Liver (tissue), 9 donors: ENCODE measurements around the gene LILRB3. TPM values are rescaled to one million over a fixed set of nuclear protein-coding genes. Genes with fewer than 3 reads are reported as not detected.

ENCODE experiments used
- DNase-seq: peaks from one replicate; pipeline ENCODE4 v3.0.0-alpha.2; 2017; ENCODE audit warnings: low spot score
- H3K27ac ChIP-seq, 2 donors: one replicate each; pipeline ENCODE4 v1.7.0; 2013; ENCODE audit warnings: inconsistent platforms in 2 of 2, low read length in 2 of 2, control low read depth in 1 of 2, low read depth in 1 of 2, mild to moderate bottlenecking in 1 of 2
- H3K27me3 ChIP-seq, 4 donors: one replicate each; pipeline versions ENCODE4 v1.6.1 to v1.7.0; 2013; ENCODE audit warnings: low read length in 3 of 4, inconsistent platforms in 1 of 4, mild to moderate bottlenecking in 1 of 4, moderate library complexity in 1 of 4; ENCODE audit not compliant: control insufficient read depth in 4 of 4, insufficient read depth in 4 of 4
- H3K36me3 ChIP-seq, 4 donors: one replicate each; pipeline versions ENCODE4 v1.6.1 to v1.7.0; 2013; ENCODE audit warnings: low read length in 3 of 4, mild to moderate bottlenecking in 3 of 4, low read depth in 1 of 4, moderate library complexity in 1 of 4; ENCODE audit not compliant: control insufficient read depth in 4 of 4, insufficient read depth in 3 of 4
- H3K4me1 ChIP-seq, 4 donors: one replicate each; pipeline versions ENCODE4 v1.6.1 to v1.7.0; 2013; ENCODE audit warnings: low read length in 3 of 4, mild to moderate bottlenecking in 3 of 4, moderate library complexity in 1 of 4; ENCODE audit not compliant: control insufficient read depth in 4 of 4, insufficient read depth in 4 of 4
- H3K4me3 ChIP-seq, 3 donors: one replicate each; pipeline versions ENCODE4 v1.6.1 to v1.7.0; 2013; ENCODE audit warnings: low read length in 3 of 3, control low read depth in 1 of 3, low read depth in 1 of 3, mild to moderate bottlenecking in 1 of 3
- H3K9ac ChIP-seq, 2 donors: one replicate each; pipeline ENCODE4 v1.7.0; 2013; ENCODE audit warnings: low read length in 2 of 2, mild to moderate bottlenecking in 2 of 2, moderate library complexity in 2 of 2, control low read depth in 1 of 2, low read depth in 1 of 2
- H3K9me3 ChIP-seq, 4 donors: one replicate each; pipeline versions ENCODE4 v1.6.1 to v1.7.0; 2013; ENCODE audit warnings: low read length in 3 of 4; ENCODE audit not compliant: control insufficient read depth in 4 of 4
- ATF3 ChIP-seq: IDR thresholded peaks from 2 replicates; pipeline ENCODE4 v1.6.1; 2016; ENCODE audit warnings: antibody characterized with exemption
- CTCF ChIP-seq: fragments of 150-350 bp; IDR thresholded peaks from 2 replicates; pipeline ENCODE4 v1.5.1; 2017; ENCODE audit warnings: improper control_type of control experiment, low read depth, low read length; ENCODE audit not compliant: missing input control
- GABPA ChIP-seq, 2 donors: IDR thresholded peaks in 1 of 2; conservative IDR thresholded peaks in 1 of 2; 2 replicates each; pipeline ENCODE4 v1.6.1; 2016; ENCODE audit warnings: antibody characterized with exemption in 2 of 2, mild to moderate bottlenecking in 1 of 2, moderate library complexity in 1 of 2
- HNF4A ChIP-seq, 2 donors: conservative IDR thresholded peaks; 2 replicates each; pipeline ENCODE4 v1.6.1; 2016; ENCODE audit warnings: antibody characterized with exemption in 2 of 2, mild to moderate bottlenecking in 2 of 2
- MAX ChIP-seq: IDR thresholded peaks from 2 replicates; pipeline ENCODE4 v1.6.1; 2016; ENCODE audit warnings: antibody characterized with exemption
- NR2F2 ChIP-seq: IDR thresholded peaks from 2 replicates; pipeline ENCODE4 v1.6.1; 2016; ENCODE audit warnings: antibody characterized with exemption
- RAD21 ChIP-seq, 2 donors: IDR thresholded peaks; 2 replicates each; pipeline ENCODE4 v1.6.1; 2016; ENCODE audit warnings: antibody characterized with exemption in 2 of 2, mild to moderate bottlenecking in 2 of 2
- REST ChIP-seq: IDR thresholded peaks from 2 replicates; pipeline ENCODE4 v1.6.1; 2016; ENCODE audit warnings: antibody characterized with exemption, mild to moderate bottlenecking
- RXRA ChIP-seq, 2 donors: IDR thresholded peaks; 2 replicates each; pipeline ENCODE4 v1.6.1; 2017 to 2018; ENCODE audit warnings: antibody characterized with exemption in 2 of 2, mild to moderate bottlenecking in 1 of 2
- TAF1 ChIP-seq: conservative IDR thresholded peaks from 2 replicates; pipeline ENCODE4 v1.6.1; 2016; ENCODE audit warnings: antibody characterized with exemption, mild to moderate bottlenecking
- ZBTB33 ChIP-seq: IDR thresholded peaks from 2 replicates; pipeline ENCODE4 v1.6.1; 2016; ENCODE audit warnings: antibody characterized with exemption
- WGBS: extraction: QIAGEN DNeasy Blood & Tissue Kit; methylation state at CpG from one replicate; pipeline ENCODE4 v1.1.7; 2013; 5-methylcytosine and 5-hydroxymethylcytosine counted together
- polyA plus RNA-seq, 2 donors: library from polyadenylated mRNA; stranded (reverse) in 1 of 2; unstranded in 1 of 2; fragments of 200-250 nt in 1 of 2; fragments of >200 nt in 1 of 2; fragmentation: Nextera tagmentation in 1 of 2; extraction: Ambion mirVana in 1 of 2; gene quantifications; one replicate each; pipeline versions ENCODE4 v1.2.1 to v1.2.3, GENCODE V29; 2013 to 2015
- total RNA-seq, 2 donors: library from RNA; depleted of rRNA; stranded (reverse); fragments of >200 nt; gene quantifications; one replicate each; pipeline ENCODE4 v1.2.3, GENCODE V29; 2014
- donor health status: healthy.
- donor health status: healthy.
- donor health status: healthy.
- donor health status: healthy.
- donor health status: healthy.

Gene LILRB3
- total and polyA plus RNA-seq, 4 donors: 2.2 to 10.5 (median 3.3) TPM

- H3K36me3 ChIP-seq: no peaks in the 10 kb centered on the region
- no peaks in the 10 kb centered on the region for H3K4me1 ChIP-seq
- no peak overlapping the region for H3K27ac ChIP-seq
- H3K4me3 ChIP-seq: no peak overlapping the region
- TF ChIP-seq CTCF (no peak), RXRA (IDR thresholded peaks at IDR 0.05) (no peak), REST (no peak), HNF4A (conservative IDR thresholded peaks at IDR 0.05) (no peak)
- H3K27me3 ChIP-seq: peaks cover 0 to 3% (median 0%) of the 10 kb centered on the region in 4 donors
- no peak for DNase-seq
- H3K9me3 ChIP-seq: no peaks in the 10 kb centered on the region
- H3K9ac ChIP-seq: no peak overlapping the region
- 32% methylated on average over 5 of the region's 5 CpGs for WGBS
Measured at GRCh38 chr19:54233941-54234340, 11.1 kb upstream of the LILRB3 start.

GRCh38 chr19:54231077-54231931 is 8.5 kb upstream of the LILRB3 start:
- H3K27ac ChIP-seq: no peak overlapping the region
- WGBS: 19% methylated on average over 21 of the region's 21 CpGs
- no peak overlapping the region for H3K9ac ChIP-seq
- H3K4me3 ChIP-seq: no peak overlapping the region
- H3K4me1 ChIP-seq: no peaks in the 10 kb centered on the region
- peaks cover 0 to 3% (median 0%) of the 10 kb centered on the region in 4 donors for H3K27me3 ChIP-seq
- TF ChIP-seq RAD21 (IDR thresholded peaks at IDR 0.05) (peak; percentile 97 to 99), CTCF (peak; percentile 98), TAF1 (no peak)
- no peaks in the 10 kb centered on the region for H3K9me3 ChIP-seq
- H3K36me3 ChIP-seq: no peaks in the 10 kb centered on the region
- DNase-seq: peak; percentile 93

- WGBS: 84% methylated on average over 7 of the region's 7 CpGs
- no peak for TF ChIP-seq TAF1
- no peak for TF ChIP-seq NR2F2
- TF ChIP-seq MAX: no peak
- no peak for TF ChIP-seq ATF3
- no peak for TF ChIP-seq GABPA (IDR thresholded peaks at IDR 0.05 in 1 of 2, conservative IDR thresholded peaks at IDR 0.05 in 1 of 2)
- no peak for TF ChIP-seq ZBTB33
- no peak for TF ChIP-seq RAD21 (IDR thresholded peaks at IDR 0.05)
Measured at GRCh38 chr19:54230031-54230430, 7.2 kb upstream of the LILRB3 start.

More at GRCh38 chr19:54230031-54230430, 7.2 kb upstream of the LILRB3 start:
- Histone ChIP-seq H3K27ac (no peak overlapping the region), H3K4me1 (no peaks in the 10 kb centered on the region), H3K4me3 (no peak overlapping the region), H3K9me3 (no peaks in the 10 kb centered on the region), H3K9ac (no peak overlapping the region), H3K27me3 (peaks cover 0 to 3% (median 0%) of the 10 kb centered on the region in 4 donors), H3K36me3 (no peaks in the 10 kb centered on the region)
- no peak for DNase-seq
